RWPE2 (cell line): Measurements from ENCODE around the gene FLII.

Experiments used
- ATAC-seq: fragments of 200-7000 bp; cut with Tn5 transposase; 3 replicates; pipeline ENCODE4 v1.9.1; 2021; ENCODE audit warnings: low read depth
- DNase-seq: peaks from one replicate; pipeline ENCODE4 v3.0.0-alpha.2; 2020; ENCODE audit warnings: low spot score
- H3K27ac ChIP-seq: fragments of 450-650 bp; 2 replicates; pipeline ENCODE4 v1.5.1; 2017; ENCODE audit warnings: mild to moderate bottlenecking; ENCODE audit not compliant: poor library complexity, severe bottlenecking
- H3K27me3 ChIP-seq: fragments of 250-450 bp; sonication (Bioruptor Pico); 2 replicates; pipeline ENCODE4 v1.5.1; 2021; ENCODE audit warnings: mild to moderate bottlenecking, moderate library complexity; ENCODE audit not compliant: insufficient read depth, poor library complexity, severe bottlenecking
- H3K36me3 ChIP-seq: fragments of 250-450 bp; sonication (Bioruptor Pico); 2 replicates; pipeline ENCODE4 v1.5.1; 2020; ENCODE audit warnings: low read depth, mild to moderate bottlenecking, moderate library complexity
- H3K4me1 ChIP-seq: fragments of 250-450 bp; sonication (Bioruptor Pico); 2 replicates; pipeline ENCODE4 v1.5.1; 2021; ENCODE audit warnings: mild to moderate bottlenecking, moderate library complexity; ENCODE audit not compliant: insufficient read depth, poor library complexity, severe bottlenecking
- H3K4me3 ChIP-seq: fragments of 250-450 bp; sonication (Bioruptor Pico); 2 replicates; pipeline ENCODE4 v1.5.1; 2021; ENCODE audit warnings: mild to moderate bottlenecking, moderate library complexity; ENCODE audit not compliant: severe bottlenecking
- H3K9me3 ChIP-seq: fragments of 250-450 bp; sonication (Bioruptor Pico); 2 replicates; pipeline ENCODE4 v1.5.1; 2021; ENCODE audit warnings: mild to moderate bottlenecking, moderate library complexity; ENCODE audit not compliant: severe bottlenecking
- CTCF ChIP-seq: fragments of 450-650 bp; IDR thresholded peaks from one replicate; pipeline ENCODE4 v1.5.1; 2017; ENCODE audit warnings: mild to moderate bottlenecking, moderate library complexity; ENCODE audit not compliant: poor library complexity, severe bottlenecking

Gene FLII

GRCh38 chr17:18250708-18251107 lies 7.8 kb downstream of the FLII start:
- DNase-seq (no peak), ATAC-seq (no peak)
- Histone ChIP-seq H3K4me1 (peaks cover 4% of the 10 kb centered on the region), H3K27ac (no peak overlapping the region), H3K4me3 (no peak overlapping the region), H3K9me3 (no peaks in the 10 kb centered on the region), H3K27me3 (no peaks in the 10 kb centered on the region), H3K36me3 (peaks cover 96% of the 10 kb centered on the region)
- no peak for TF ChIP-seq CTCF

GRCh38 chr17:18250259-18250658 lies 8.3 kb downstream of the FLII start:
- Histone ChIP-seq H3K4me1 (peaks cover 4% of the 10 kb centered on the region), H3K36me3 (peaks cover 96% of the 10 kb centered on the region), H3K9me3 (no peaks in the 10 kb centered on the region), H3K27ac (no peak overlapping the region), H3K27me3 (no peaks in the 10 kb centered on the region), H3K4me3 (no peak overlapping the region)
- no peak for TF ChIP-seq CTCF
- no peak for DNase-seq
- ATAC-seq: peak; percentile 63

GRCh38 chr17:18248811-18249210 lies 9.7 kb downstream of the FLII start:
- H3K27ac ChIP-seq: peak overlapping the region; percentile 48
- H3K4me3 ChIP-seq: no peak overlapping the region
- H3K9me3 ChIP-seq: no peaks in the 10 kb centered on the region
- DNase-seq: no peak
- ATAC-seq: no peak
- H3K4me1 ChIP-seq: peaks cover 4% of the 10 kb centered on the region
- H3K27me3 ChIP-seq: no peaks in the 10 kb centered on the region
- peaks cover 88% of the 10 kb centered on the region for H3K36me3 ChIP-seq
- TF ChIP-seq CTCF: no peak

GRCh38 chr17:18248300-18248731 lies 10.2 kb downstream of the FLII start:
- DNase-seq (no peak), ATAC-seq (peak; percentile 33)
- Histone ChIP-seq H3K27ac (peak overlapping the region; percentile 48), H3K36me3 (peaks cover 83% of the 10 kb centered on the region), H3K4me3 (no peak overlapping the region), H3K9me3 (no peaks in the 10 kb centered on the region), H3K27me3 (no peaks in the 10 kb centered on the region), H3K4me1 (peaks cover 4% of the 10 kb centered on the region)
- peak; percentile 79 for TF ChIP-seq CTCF

GRCh38 chr17:18247613-18248001 lies 10.9 kb downstream of the FLII start:
- Histone ChIP-seq H3K27me3 (no peaks in the 10 kb centered on the region), H3K9me3 (no peaks in the 10 kb centered on the region), H3K27ac (peak overlapping the region; percentile 48), H3K36me3 (peaks cover 76% of the 10 kb centered on the region), H3K4me1 (peaks cover 4% of the 10 kb centered on the region), H3K4me3 (no peak overlapping the region)
- no peak for ATAC-seq
- TF ChIP-seq CTCF: no peak
- DNase-seq: no peak
